H1 (cell line): Measurements from ENCODE around the gene OXSR1. TPM values are rescaled to one million over a fixed set of nuclear protein-coding genes. Genes with fewer than 3 reads are reported as not detected.

Experiments used
- TCF12 ChIP-seq: IDR thresholded peaks from 2 replicates; pipeline ENCODE4 v1.6.1; 2011; ENCODE audit warnings: low read depth, mild to moderate bottlenecking, low read length
- polyA plus RNA-seq, 7 experiments: library from polyadenylated mRNA; depleted of rRNA in 3 of 7; stranded (reverse) in 5 of 7; unstranded in 2 of 7; fragments of >200 nt in 5 of 7; fragments of 200-250 nt in 2 of 7; gene quantifications; 1 replicate in 5 of 7; 2 replicates in 1 of 7; 4 replicates in 1 of 7; pipeline versions ENCODE4 v1.2.1 to v1.2.3, GENCODE V29; 2011 to 2013; ENCODE audit warnings: missing spikeins in 2 of 7, mixed read lengths in 2 of 7
- total RNA-seq: library from RNA; stranded (reverse); fragmentation: NEBNext Ultra II Directional; extraction: Animal tissue kit (Norgen Biotek cat#: 25700); gene quantifications from 2 replicates; pipeline ENCODE4 v1.2.1, GENCODE V29; 2021
- TF ChIP-seq, protein P1 (sequence below): fragments of 300-600 bp; sonication (generic); IDR thresholded peaks from 2 replicates; pipeline ENCODE4 v1.7.1; 2012; ENCODE audit warnings: low read length, moderate library complexity, mild to moderate bottlenecking, inconsistent platforms; ENCODE audit not compliant: insufficient replicate concordance

The OXSR1 gene
- total and polyA plus RNA-seq, 2 of the 8 experiments (the other 6 are each of a cell fraction or from before 2014, with no cell fraction given), result 25.1 to 47.0 TPM

DNA sequence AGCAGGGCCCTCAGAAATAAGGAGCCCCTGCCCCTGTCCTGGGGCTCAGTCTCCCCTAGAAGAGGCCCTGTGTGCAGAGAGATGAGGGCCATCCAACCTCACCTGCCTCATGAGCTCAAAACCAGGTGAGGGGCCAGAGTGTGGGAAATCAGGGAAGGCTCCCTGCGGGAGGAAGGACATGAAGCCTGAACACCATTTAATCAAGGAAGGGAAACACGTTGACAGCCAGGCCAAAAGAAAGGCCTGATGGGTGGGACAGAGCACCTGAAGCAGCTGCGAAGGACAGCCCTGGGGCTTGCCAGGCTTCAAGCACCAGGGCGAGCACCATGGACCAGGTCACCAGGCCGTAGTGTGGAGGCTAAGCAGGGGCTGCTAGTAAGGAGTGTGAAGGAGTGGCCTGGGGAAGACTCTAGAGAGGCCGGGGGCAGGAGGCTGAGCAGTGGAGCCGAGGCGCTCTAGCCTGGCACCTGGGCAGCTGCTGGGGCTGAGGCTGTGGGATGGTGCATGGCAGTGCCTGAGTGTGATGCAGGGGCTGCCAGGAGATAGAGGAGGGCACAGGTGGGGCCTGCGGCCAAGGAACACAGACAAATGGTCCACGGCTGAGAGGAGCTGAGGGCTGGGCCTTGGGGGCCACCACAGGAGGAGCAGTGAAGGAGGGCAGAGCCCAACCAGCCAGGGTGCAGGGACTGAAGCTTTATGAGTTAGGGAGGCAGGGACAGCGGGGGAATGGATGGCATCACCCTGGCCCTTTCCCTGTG is 44.5 kb upstream of the OXSR1 start (continued):
- TF ChIP-seq, protein P1, sequence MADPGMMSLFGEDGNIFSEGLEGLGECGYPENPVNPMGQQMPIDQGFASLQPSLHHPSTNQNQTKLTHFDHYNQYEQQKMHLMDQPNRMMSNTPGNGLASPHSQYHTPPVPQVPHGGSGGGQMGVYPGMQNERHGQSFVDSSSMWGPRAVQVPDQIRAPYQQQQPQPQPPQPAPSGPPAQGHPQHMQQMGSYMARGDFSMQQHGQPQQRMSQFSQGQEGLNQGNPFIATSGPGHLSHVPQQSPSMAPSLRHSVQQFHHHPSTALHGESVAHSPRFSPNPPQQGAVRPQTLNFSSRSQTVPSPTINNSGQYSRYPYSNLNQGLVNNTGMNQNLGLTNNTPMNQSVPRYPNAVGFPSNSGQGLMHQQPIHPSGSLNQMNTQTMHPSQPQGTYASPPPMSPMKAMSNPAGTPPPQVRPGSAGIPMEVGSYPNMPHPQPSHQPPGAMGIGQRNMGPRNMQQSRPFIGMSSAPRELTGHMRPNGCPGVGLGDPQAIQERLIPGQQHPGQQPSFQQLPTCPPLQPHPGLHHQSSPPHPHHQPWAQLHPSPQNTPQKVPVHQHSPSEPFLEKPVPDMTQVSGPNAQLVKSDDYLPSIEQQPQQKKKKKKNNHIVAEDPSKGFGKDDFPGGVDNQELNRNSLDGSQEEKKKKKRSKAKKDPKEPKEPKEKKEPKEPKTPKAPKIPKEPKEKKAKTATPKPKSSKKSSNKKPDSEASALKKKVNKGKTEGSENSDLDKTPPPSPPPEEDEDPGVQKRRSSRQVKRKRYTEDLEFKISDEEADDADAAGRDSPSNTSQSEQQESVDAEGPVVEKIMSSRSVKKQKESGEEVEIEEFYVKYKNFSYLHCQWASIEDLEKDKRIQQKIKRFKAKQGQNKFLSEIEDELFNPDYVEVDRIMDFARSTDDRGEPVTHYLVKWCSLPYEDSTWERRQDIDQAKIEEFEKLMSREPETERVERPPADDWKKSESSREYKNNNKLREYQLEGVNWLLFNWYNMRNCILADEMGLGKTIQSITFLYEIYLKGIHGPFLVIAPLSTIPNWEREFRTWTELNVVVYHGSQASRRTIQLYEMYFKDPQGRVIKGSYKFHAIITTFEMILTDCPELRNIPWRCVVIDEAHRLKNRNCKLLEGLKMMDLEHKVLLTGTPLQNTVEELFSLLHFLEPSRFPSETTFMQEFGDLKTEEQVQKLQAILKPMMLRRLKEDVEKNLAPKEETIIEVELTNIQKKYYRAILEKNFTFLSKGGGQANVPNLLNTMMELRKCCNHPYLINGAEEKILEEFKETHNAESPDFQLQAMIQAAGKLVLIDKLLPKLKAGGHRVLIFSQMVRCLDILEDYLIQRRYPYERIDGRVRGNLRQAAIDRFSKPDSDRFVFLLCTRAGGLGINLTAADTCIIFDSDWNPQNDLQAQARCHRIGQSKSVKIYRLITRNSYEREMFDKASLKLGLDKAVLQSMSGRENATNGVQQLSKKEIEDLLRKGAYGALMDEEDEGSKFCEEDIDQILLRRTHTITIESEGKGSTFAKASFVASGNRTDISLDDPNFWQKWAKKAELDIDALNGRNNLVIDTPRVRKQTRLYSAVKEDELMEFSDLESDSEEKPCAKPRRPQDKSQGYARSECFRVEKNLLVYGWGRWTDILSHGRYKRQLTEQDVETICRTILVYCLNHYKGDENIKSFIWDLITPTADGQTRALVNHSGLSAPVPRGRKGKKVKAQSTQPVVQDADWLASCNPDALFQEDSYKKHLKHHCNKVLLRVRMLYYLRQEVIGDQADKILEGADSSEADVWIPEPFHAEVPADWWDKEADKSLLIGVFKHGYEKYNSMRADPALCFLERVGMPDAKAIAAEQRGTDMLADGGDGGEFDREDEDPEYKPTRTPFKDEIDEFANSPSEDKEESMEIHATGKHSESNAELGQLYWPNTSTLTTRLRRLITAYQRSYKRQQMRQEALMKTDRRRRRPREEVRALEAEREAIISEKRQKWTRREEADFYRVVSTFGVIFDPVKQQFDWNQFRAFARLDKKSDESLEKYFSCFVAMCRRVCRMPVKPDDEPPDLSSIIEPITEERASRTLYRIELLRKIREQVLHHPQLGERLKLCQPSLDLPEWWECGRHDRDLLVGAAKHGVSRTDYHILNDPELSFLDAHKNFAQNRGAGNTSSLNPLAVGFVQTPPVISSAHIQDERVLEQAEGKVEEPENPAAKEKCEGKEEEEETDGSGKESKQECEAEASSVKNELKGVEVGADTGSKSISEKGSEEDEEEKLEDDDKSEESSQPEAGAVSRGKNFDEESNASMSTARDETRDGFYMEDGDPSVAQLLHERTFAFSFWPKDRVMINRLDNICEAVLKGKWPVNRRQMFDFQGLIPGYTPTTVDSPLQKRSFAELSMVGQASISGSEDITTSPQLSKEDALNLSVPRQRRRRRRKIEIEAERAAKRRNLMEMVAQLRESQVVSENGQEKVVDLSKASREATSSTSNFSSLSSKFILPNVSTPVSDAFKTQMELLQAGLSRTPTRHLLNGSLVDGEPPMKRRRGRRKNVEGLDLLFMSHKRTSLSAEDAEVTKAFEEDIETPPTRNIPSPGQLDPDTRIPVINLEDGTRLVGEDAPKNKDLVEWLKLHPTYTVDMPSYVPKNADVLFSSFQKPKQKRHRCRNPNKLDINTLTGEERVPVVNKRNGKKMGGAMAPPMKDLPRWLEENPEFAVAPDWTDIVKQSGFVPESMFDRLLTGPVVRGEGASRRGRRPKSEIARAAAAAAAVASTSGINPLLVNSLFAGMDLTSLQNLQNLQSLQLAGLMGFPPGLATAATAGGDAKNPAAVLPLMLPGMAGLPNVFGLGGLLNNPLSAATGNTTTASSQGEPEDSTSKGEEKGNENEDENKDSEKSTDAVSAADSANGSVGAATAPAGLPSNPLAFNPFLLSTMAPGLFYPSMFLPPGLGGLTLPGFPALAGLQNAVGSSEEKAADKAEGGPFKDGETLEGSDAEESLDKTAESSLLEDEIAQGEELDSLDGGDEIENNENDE, result no peak
- TF ChIP-seq TCF12, result no peak
